BJ (cell line): ENCODE measurements around the gene C12orf43. TPM values are rescaled to one million over a fixed set of nuclear protein-coding genes. Genes with fewer than 3 reads are reported as not detected.

Experiments
- CTCF ChIA-PET: fragments of 350-600 bp; formaldehyde crosslinking; extraction: SDS; loops from one replicate; lab custom pipeline; 2021; ENCODE audit warnings: antibody characterized with exemption, inconsistent platforms; lab: Yijun Ruan, JAX
- POLR2A ChIA-PET: fragments of 300-600 bp; sonication (Branson Sonifier 250); formaldehyde crosslinking; extraction: SDS; loops from one replicate; lab custom pipeline; 2021; ENCODE audit warnings: antibody characterized with exemption; lab: Charles Lee
- DNase-seq: peaks from one replicate; pipeline ENCODE4 v3.0.0-alpha.2; 2011; ENCODE audit warnings: low read depth
- H3K27me3 ChIP-seq: 2 replicates; pipeline ENCODE4 v1.6.0; 2011; ENCODE audit warnings: low read length; ENCODE audit not compliant: control insufficient read depth, insufficient read depth
- H3K36me3 ChIP-seq: 2 replicates; pipeline ENCODE4 v1.5.1; 2011; ENCODE audit warnings: low read length; ENCODE audit not compliant: control insufficient read depth, insufficient read depth
- H3K4me3 ChIP-seq: 2 replicates; pipeline ENCODE4 v1.5.1; 2011; ENCODE audit warnings: low read depth, mild to moderate bottlenecking, control low read depth, low read length
- CTCF ChIP-seq: IDR thresholded peaks from 2 replicates; pipeline ENCODE4 v1.5.1; 2011; ENCODE audit warnings: low read depth, mild to moderate bottlenecking, control low read depth, inconsistent platforms, low read length, moderate library complexity; ENCODE audit not compliant: insufficient read depth
- polyA plus RNA-seq: library from polyadenylated mRNA; depleted of rRNA; stranded (reverse); fragments of >200 nt; gene quantifications from 2 replicates; pipeline ENCODE4 v1.2.3, GENCODE V29; 2011

Gene C12orf43
- polyA plus RNA-seq, 1 experiment = 14.0 TPM

GRCh38 chr12:120988658-120989057 is 27.6 kb downstream of the C12orf43 start:
- ChIA-PET CTCF (interaction anchor here (1.2 kb wide), 1 partner anchor 18 kb away, joined by 3 read pairs; no protein-coding TSS in a partner anchor), POLR2A (no interaction called here)
- TF ChIP-seq CTCF = no peak
- no peaks in the 10 kb centered on the region for H3K36me3 ChIP-seq
- H3K27me3 ChIP-seq = peaks cover 5% of the 10 kb centered on the region
- no peak overlapping the region for H3K4me3 ChIP-seq
- DNase-seq = no peak

GRCh38 chr12:120988234-120988633 is 28.1 kb downstream of the C12orf43 start:
- no peak overlapping the region for H3K4me3 ChIP-seq
- POLR2A ChIA-PET = no interaction called here
- no peak for TF ChIP-seq CTCF

GRCh38 chr12:120984351-120984898 is 31.9 kb downstream of the C12orf43 start:
- no peak for TF ChIP-seq CTCF
- ChIA-PET POLR2A (no interaction called here), CTCF (no interaction called here)
- DNase-seq = no peak
- Histone ChIP-seq H3K36me3 (no peaks in the 10 kb centered on the region), H3K4me3 (no peak overlapping the region), H3K27me3 (no peaks in the 10 kb centered on the region)

More at GRCh38 chr12:120988234-120988633, 28.1 kb downstream of the C12orf43 start:
- DNase-seq = no peak
- H3K36me3 ChIP-seq = no peaks in the 10 kb centered on the region
- CTCF ChIA-PET = no interaction called here
- H3K27me3 ChIP-seq = peaks cover 2% of the 10 kb centered on the region; the same call in 1 of the 2 replicates

- Histone ChIP-seq H3K36me3 (no peaks in the 10 kb centered on the region), H3K27me3 (no peaks in the 10 kb centered on the region), H3K4me3 (no peak overlapping the region)
- ChIA-PET CTCF (interaction anchor here (1.5 kb wide), 1 partner anchor 10 kb away, joined by 6 read pairs; no protein-coding TSS in a partner anchor), POLR2A (no interaction called here)
- DNase-seq = no peak
- no peak for TF ChIP-seq CTCF
Measured at GRCh38 chr12:120983759-120984158, 32.5 kb downstream of the C12orf43 start.

- DNase-seq = no peak
- TF ChIP-seq CTCF = no peak
- POLR2A ChIA-PET = no interaction called here
- CTCF ChIA-PET = interaction anchor here (0.6 to 1.5 kb wide), 3 partner anchors 9 to 395 kb away, joined by 4 to 6 read pairs (median 5); no protein-coding TSS in a partner anchor
- H3K4me3 ChIP-seq = no peak overlapping the region
- H3K27me3 ChIP-seq = no peaks in the 10 kb centered on the region
- no peaks in the 10 kb centered on the region for H3K36me3 ChIP-seq
Measured at GRCh38 chr12:120982659-120983058, 33.6 kb downstream of the C12orf43 start.
